ENCODE data around the gene FTHL17.

- TF ChIP-seq CTCF (IDR thresholded peaks at IDR 0.05) (no peak), POLR2A (IDR thresholded peaks at IDR 0.05) (no peak)
These were observed 44.5 kb downstream of the FTHL17 start for GRCh38 chrX:31027351-31027750.
